GM18505 (cell line): Measurements from ENCODE around the gene SVBP.
"Not testable (repeated sequence)": the region's sequence is repeated elsewhere in the genome, so short reads cannot be mapped to it uniquely, and the experiment has no call there.

Source experiments
- ATAC-seq: cut with Tn5 transposase; IDR thresholded peaks from one replicate; pipeline ENCODE4 v1.9.1; 2021; ENCODE audit not compliant: unreplicated experiment
- POLR2A ChIP-seq: IDR thresholded peaks from 4 replicates; pipeline ENCODE4 v1.6.1; 2011; ENCODE audit warnings: borderline replicate concordance; ENCODE audit not compliant: insufficient read depth, insufficient read length; ENCODE audit errors: extremely low read depth

SVBP gene

GRCh38 chr1:42830631-42831030, 13.4 kb upstream of the SVBP start:
- no peak for ATAC-seq
- TF ChIP-seq POLR2A = no peak

GRCh38 chr1:42825036-42825851, 8.0 kb upstream of the SVBP start:
- no peak for TF ChIP-seq POLR2A
- no peak for ATAC-seq

- no peak for ATAC-seq
- TF ChIP-seq POLR2A = no peak
Observed at GRCh38 chr1:42824481-42825035, 7.4 kb upstream of the SVBP start.

GRCh38 chr1:42822800-42823392, 5.7 kb upstream of the SVBP start:
- no peak for TF ChIP-seq POLR2A
- ATAC-seq = no peak

GRCh38 chr1:42821690-42822089, 4.5 kb upstream of the SVBP start:
- TF ChIP-seq POLR2A = no peak
- ATAC-seq = no peak

GRCh38 chr1:42820813-42821212, 3.6 kb upstream of the SVBP start:
- ATAC-seq = no peak
- TF ChIP-seq POLR2A = no peak

- no peak for ATAC-seq
- TF ChIP-seq POLR2A = no peak
Observed at GRCh38 chr1:42817976-42818375, 779 bp upstream of the SVBP start.

GRCh38 chr1:42817440-42817767, 207 bp upstream of the SVBP start:
- no peak for ATAC-seq

GRCh38 chr1:42815941-42816584, 1.1 kb downstream of the SVBP start:
- peak; percentile 1 for ATAC-seq
- no peak for TF ChIP-seq POLR2A

More at GRCh38 chr1:42817440-42817767, 207 bp upstream of the SVBP start:
- no peak for TF ChIP-seq POLR2A

- ATAC-seq = not testable (repeated sequence)
Observed at GRCh38 chr1:42814815-42815214, 2.4 kb downstream of the SVBP start.

GRCh38 chr1:42807056-42807668, 10.0 kb downstream of the SVBP start:
- ATAC-seq = no peak
- TF ChIP-seq POLR2A = no peak

GRCh38 chr1:42806593-42806992, 10.6 kb downstream of the SVBP start:
- TF ChIP-seq POLR2A = no peak
- no peak for ATAC-seq

- no peak for ATAC-seq
Observed at GRCh38 chr1:42806171-42806570, 11.0 kb downstream of the SVBP start.

More at GRCh38 chr1:42806171-42806570, 11.0 kb downstream of the SVBP start:
- no peak for TF ChIP-seq POLR2A
